HL-60 (cell line): ENCODE data around the gene CPZ.

Source experiments
- CTCF ChIP-seq: IDR thresholded peaks from one replicate; pipeline ENCODE4 v1.5.1; 2011; ENCODE audit warnings: low read length, control low read depth, inconsistent platforms; ENCODE audit not compliant: insufficient read depth
- GABPA ChIP-seq: IDR thresholded peaks from 2 replicates; pipeline ENCODE4 v1.6.1; 2012; ENCODE audit warnings: low read depth
- POLR2AphosphoS5 ChIP-seq: IDR thresholded peaks from 2 replicates; pipeline ENCODE4 v1.6.1; 2012; ENCODE audit warnings: low read depth
- REST ChIP-seq: IDR thresholded peaks from 2 replicates; pipeline ENCODE4 v1.6.1; 2012; ENCODE audit warnings: low read depth; ENCODE audit not compliant: insufficient replicate concordance
- SPI1 ChIP-seq: IDR thresholded peaks from 2 replicates; pipeline ENCODE4 v1.6.1; 2012; ENCODE audit warnings: low read depth, mild to moderate bottlenecking, borderline replicate concordance

- no peak for TF ChIP-seq CTCF
- TF ChIP-seq SPI1 = no peak
- no peak for TF ChIP-seq POLR2AphosphoS5
- TF ChIP-seq REST = no peak
- TF ChIP-seq GABPA = no peak
Observed at GRCh38 chr4:8606966-8607365, 14.4 kb downstream of the CPZ start.
